Activated naive CD8-positive, alpha-beta T cell treated with anti-CD3 and anti-CD28 coated beads, Interleukin-2, amount 50 U/mL, for 24 hours (primary cell): ENCODE data around the gene ACTG2.

Experiments used
- ATAC-seq: fragments of 150-1000 bp; cut with Tn5 transposase; one replicate; pipeline ENCODE4 v1.10.0; 2021
- DNase-seq: peaks from one replicate; pipeline ENCODE4 v3.0.0; 2021
- H3K27ac Mint-ChIP-seq: one replicate; pipeline ENCODE4 v1.8.0; 2021; ENCODE audit warnings: mild to moderate bottlenecking, mixed read lengths
- H3K27me3 Mint-ChIP-seq: one replicate; pipeline ENCODE4 v1.8.0; 2021; ENCODE audit warnings: mixed read lengths
- H3K36me3 Mint-ChIP-seq: one replicate; pipeline ENCODE4 v1.8.0; 2021; ENCODE audit warnings: low read depth, mixed read lengths
- H3K4me1 Mint-ChIP-seq: one replicate; pipeline ENCODE4 v1.8.0; 2021; ENCODE audit warnings: mixed read lengths
- H3K4me3 Mint-ChIP-seq: one replicate; pipeline ENCODE4 v1.8.0; 2021; ENCODE audit warnings: mild to moderate bottlenecking, moderate library complexity, mixed read lengths
- H3K9me3 Mint-ChIP-seq: one replicate; pipeline ENCODE4 v1.8.0; 2021; ENCODE audit warnings: mixed read lengths

The ACTG2 gene

DNA sequence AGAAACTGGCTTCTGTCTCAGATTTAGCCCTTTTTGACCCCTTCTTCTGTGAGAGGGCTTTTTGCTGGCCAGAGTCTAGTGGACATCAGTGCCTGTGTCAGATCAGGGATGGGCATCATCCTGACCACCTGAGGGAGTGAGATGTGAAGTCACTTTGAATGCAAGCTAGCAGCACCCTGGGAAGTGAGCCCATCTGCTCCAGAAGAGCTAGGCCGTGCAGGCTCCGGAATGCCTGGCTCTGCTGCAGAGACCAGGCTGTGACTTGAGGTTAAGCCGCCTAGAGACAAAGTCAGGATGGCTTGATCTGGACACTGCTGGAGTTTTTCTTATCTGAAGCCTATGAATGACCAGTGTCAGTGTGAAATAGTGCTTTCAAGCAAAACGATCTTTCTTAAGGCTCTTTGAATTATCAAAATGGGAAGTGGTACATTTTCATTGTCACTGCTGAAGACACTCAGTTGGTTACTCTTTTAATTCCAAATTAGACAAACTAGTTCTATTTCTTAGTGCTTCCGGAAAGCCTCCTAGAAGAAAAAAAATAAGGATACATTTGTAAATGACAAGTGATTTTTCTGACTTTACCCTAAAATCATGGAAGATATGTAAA, 54.7 kb downstream of the ACTG2 start:
- no peak for ATAC-seq
- Mint-ChIP-seq H3K36me3 (peaks cover 66% of the 10 kb centered on the region), H3K27ac (no peak overlapping the region), H3K4me3 (no peak overlapping the region), H3K9me3 (no peaks in the 10 kb centered on the region), H3K4me1 (peaks cover 83% of the 10 kb centered on the region), H3K27me3 (no peaks in the 10 kb centered on the region)
- DNase-seq: no peak

DNA sequence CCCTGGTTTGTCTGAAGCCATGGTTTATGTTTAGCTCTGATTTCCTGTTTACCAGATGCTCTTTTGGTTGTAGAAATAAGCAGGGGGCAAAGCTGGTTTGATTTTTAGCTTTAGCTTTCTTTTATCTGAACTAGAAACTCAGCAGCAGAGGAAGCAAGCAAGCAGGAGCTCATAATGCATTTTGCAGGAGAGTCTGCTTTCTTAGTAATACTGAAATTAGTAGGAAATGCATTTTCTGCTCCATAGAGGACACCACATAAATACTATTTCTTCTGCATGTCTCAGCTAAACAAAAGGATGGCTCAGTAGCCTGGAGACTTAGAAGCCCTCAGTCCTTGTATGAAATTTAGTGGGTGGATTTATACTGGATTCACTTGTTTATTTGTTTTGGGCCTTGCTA, 57.0 kb downstream of the ACTG2 start:
- no peak for ATAC-seq
- Mint-ChIP-seq H3K4me1 (peaks cover 66% of the 10 kb centered on the region), H3K36me3 (peaks cover 61% of the 10 kb centered on the region), H3K27ac (no peak overlapping the region), H3K9me3 (no peaks in the 10 kb centered on the region), H3K27me3 (no peaks in the 10 kb centered on the region), H3K4me3 (no peak overlapping the region)
- no peak for DNase-seq

- H3K27ac Mint-ChIP-seq: peak overlapping the region; percentile 38
- no peak overlapping the region for H3K4me3 Mint-ChIP-seq
- peaks cover 46% of the 10 kb centered on the region for H3K4me1 Mint-ChIP-seq
- DNase-seq (no peak), ATAC-seq (no peak)
- H3K36me3 Mint-ChIP-seq: peaks cover 66% of the 10 kb centered on the region
- H3K27me3 Mint-ChIP-seq: no peaks in the 10 kb centered on the region
- no peaks in the 10 kb centered on the region for H3K9me3 Mint-ChIP-seq
Measured at GRCh38 chr2:73952499-73953446, 60.0 kb downstream of the ACTG2 start.

GRCh38 chr2:73956218-73956865, 63.5 kb downstream of the ACTG2 start:
- Mint-ChIP-seq H3K9me3 (no peaks in the 10 kb centered on the region), H3K27me3 (no peaks in the 10 kb centered on the region), H3K27ac (no peak overlapping the region), H3K36me3 (peaks cover 66% of the 10 kb centered on the region), H3K4me1 (peaks cover 15% of the 10 kb centered on the region), H3K4me3 (no peak overlapping the region)
- DNase-seq (no peak), ATAC-seq (no peak)

GRCh38 chr2:73961274-73961673, 68.5 kb downstream of the ACTG2 start:
- Mint-ChIP-seq H3K27me3 (no peaks in the 10 kb centered on the region), H3K4me1 (peaks cover 31% of the 10 kb centered on the region), H3K36me3 (peaks cover 37% of the 10 kb centered on the region), H3K9me3 (peaks cover 4% of the 10 kb centered on the region), H3K27ac (no peak overlapping the region), H3K4me3 (no peak overlapping the region)
- no peak for DNase-seq
- ATAC-seq: no peak

DNA sequence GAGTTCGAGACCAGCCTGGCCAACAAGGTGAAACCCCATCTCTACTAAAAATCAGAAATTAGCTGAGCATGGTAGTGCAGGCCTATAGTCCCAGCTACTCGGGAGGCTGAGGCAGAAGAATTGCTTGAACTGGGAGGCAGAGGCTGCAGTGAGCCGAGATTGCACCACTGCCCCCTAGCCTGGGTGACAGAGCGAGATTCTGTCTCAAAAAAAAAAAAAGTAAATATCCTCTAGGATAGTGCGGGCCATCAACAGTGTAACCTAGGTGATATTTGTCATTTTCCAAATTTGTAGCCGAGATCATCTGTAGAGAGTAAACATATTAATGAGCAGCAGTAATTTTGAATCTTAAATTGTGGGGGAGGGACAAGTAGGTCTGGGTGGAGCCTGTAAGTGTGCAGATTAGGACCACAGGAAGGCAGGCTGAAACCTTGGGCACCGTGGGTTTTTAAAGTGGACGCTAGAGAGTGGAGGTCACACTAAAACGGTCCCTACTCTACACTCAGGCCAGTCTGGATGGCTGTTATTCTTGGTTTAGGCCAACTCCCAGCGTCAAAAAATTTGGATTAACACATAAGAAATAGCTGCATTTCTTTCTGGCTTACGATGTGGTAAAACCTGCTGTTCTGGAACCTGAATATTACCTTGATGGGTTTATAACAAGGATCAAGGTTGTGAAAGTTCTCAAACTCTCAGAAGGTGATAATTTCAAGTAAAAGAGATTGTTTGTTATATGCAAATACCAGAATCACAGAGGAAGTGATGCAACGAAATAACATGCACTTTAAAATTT, 69.2 kb downstream of the ACTG2 start:
- Mint-ChIP-seq H3K9me3 (peaks cover 4% of the 10 kb centered on the region), H3K4me3 (no peak overlapping the region), H3K36me3 (peaks cover 31% of the 10 kb centered on the region), H3K27ac (no peak overlapping the region), H3K27me3 (no peaks in the 10 kb centered on the region), H3K4me1 (peaks cover 29% of the 10 kb centered on the region)
- no peak for ATAC-seq
- DNase-seq: no peak

- Mint-ChIP-seq H3K36me3 (peaks cover 28% of the 10 kb centered on the region), H3K27me3 (no peaks in the 10 kb centered on the region), H3K4me1 (peaks cover 29% of the 10 kb centered on the region), H3K27ac (peak overlapping the region; percentile 80), H3K9me3 (peaks cover 4% of the 10 kb centered on the region), H3K4me3 (no peak overlapping the region)
- ATAC-seq (no peak), DNase-seq (no peak)
Measured at GRCh38 chr2:73962798-73963197, 70.0 kb downstream of the ACTG2 start.

- Mint-ChIP-seq H3K4me1 (peaks cover 29% of the 10 kb centered on the region), H3K27me3 (no peaks in the 10 kb centered on the region), H3K36me3 (peaks cover 20% of the 10 kb centered on the region), H3K27ac (peak overlapping the region; percentile 80), H3K9me3 (peaks cover 4% of the 10 kb centered on the region), H3K4me3 (peak overlapping the region; percentile 58)
- ATAC-seq (peak; percentile 96), DNase-seq (peak; percentile 45)
Measured at GRCh38 chr2:73963385-73964120, 70.7 kb downstream of the ACTG2 start.

DNA sequence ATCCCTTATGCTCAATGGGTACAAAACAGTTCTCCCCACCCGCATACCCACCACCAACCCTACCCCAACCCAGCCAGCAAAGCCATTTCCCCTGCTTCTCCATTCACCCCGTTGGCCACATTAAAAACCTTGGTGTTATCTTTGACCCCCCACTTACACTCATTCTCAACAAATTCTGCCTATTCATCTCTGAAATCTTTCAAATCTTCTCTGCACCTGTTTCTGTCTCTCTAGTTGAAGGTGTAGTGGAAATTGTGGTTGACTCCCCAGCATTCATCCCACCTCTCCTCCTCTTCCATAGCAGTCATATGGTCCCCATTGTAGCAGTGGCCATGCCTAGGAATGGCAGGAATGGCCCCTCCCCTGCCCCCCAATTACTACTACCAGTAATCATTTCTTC, 71.4 kb downstream of the ACTG2 start:
- H3K9me3 Mint-ChIP-seq: peaks cover 4% of the 10 kb centered on the region
- no peaks in the 10 kb centered on the region for H3K27me3 Mint-ChIP-seq
- H3K4me1 Mint-ChIP-seq: peaks cover 33% of the 10 kb centered on the region
- peak overlapping the region; percentile 80 for H3K27ac Mint-ChIP-seq
- DNase-seq (no peak), ATAC-seq (no peak)
- peak overlapping the region; percentile 58 for H3K4me3 Mint-ChIP-seq
- peaks cover 14% of the 10 kb centered on the region for H3K36me3 Mint-ChIP-seq

DNA sequence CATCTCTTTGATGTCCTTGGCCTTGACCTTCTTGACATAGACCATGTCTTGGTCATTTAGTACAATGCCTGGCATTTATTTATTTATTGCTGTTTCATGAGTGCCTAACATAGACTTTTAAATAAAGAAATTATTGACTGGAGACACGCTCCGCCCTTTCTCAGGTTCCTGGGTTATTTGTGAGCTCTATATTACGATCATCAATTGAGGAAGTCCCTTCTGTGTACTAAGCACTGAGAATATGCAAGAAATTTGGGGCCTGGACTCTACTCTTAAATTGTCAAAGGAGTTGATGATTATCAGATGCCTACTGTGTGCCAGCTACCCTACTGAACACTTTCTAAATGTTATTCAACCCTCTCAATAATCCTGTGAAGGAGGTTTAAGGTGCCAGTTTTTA, 72.2 kb downstream of the ACTG2 start:
- ATAC-seq (no peak), DNase-seq (no peak)
- peaks cover 41% of the 10 kb centered on the region for H3K4me1 Mint-ChIP-seq
- no peak overlapping the region for H3K4me3 Mint-ChIP-seq
- peaks cover 7% of the 10 kb centered on the region for H3K36me3 Mint-ChIP-seq
- H3K9me3 Mint-ChIP-seq: peaks cover 4% of the 10 kb centered on the region
- no peaks in the 10 kb centered on the region for H3K27me3 Mint-ChIP-seq
- H3K27ac Mint-ChIP-seq: peak overlapping the region; percentile 80

GRCh38 chr2:73968357-73968937, 75.6 kb downstream of the ACTG2 start:
- Mint-ChIP-seq H3K9me3 (no peaks in the 10 kb centered on the region), H3K36me3 (peaks cover 4% of the 10 kb centered on the region), H3K27ac (no peak overlapping the region), H3K4me1 (peaks cover 66% of the 10 kb centered on the region), H3K4me3 (no peak overlapping the region), H3K27me3 (no peaks in the 10 kb centered on the region)
- DNase-seq (no peak), ATAC-seq (no peak)

DNA sequence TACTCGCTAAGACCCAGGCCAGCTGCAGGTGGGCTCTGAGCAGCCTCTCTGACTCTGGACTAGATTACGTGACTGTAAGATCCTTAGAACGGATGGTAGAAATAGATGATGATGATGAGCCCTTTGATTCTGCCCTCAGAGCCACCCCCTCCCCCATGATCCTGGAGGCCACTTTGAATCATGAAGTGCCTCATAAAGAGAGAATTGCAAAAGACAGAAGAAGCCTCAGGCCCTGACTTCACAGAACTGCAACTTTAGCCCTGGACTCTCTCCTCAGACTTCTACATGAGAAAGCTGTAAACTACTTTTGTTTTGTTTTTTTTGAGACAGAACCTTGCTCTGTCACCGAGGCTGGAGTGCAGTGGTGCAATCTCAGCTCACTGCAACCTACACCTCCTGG, 76.5 kb downstream of the ACTG2 start:
- Mint-ChIP-seq H3K27ac (no peak overlapping the region), H3K27me3 (no peaks in the 10 kb centered on the region), H3K9me3 (no peaks in the 10 kb centered on the region), H3K4me1 (peaks cover 58% of the 10 kb centered on the region), H3K4me3 (no peak overlapping the region), H3K36me3 (peaks cover 4% of the 10 kb centered on the region)
- ATAC-seq (no peak), DNase-seq (no peak)
